GM21737 (cell line): ENCODE results near the gene FOXF2.

Source experiments
- ATAC-seq: cut with Tn5 transposase; IDR thresholded peaks from one replicate; pipeline ENCODE4 v1.9.1; 2021; ENCODE audit warnings: mild to moderate bottlenecking, moderate library complexity; ENCODE audit not compliant: unreplicated experiment

The FOXF2 gene

DNA sequence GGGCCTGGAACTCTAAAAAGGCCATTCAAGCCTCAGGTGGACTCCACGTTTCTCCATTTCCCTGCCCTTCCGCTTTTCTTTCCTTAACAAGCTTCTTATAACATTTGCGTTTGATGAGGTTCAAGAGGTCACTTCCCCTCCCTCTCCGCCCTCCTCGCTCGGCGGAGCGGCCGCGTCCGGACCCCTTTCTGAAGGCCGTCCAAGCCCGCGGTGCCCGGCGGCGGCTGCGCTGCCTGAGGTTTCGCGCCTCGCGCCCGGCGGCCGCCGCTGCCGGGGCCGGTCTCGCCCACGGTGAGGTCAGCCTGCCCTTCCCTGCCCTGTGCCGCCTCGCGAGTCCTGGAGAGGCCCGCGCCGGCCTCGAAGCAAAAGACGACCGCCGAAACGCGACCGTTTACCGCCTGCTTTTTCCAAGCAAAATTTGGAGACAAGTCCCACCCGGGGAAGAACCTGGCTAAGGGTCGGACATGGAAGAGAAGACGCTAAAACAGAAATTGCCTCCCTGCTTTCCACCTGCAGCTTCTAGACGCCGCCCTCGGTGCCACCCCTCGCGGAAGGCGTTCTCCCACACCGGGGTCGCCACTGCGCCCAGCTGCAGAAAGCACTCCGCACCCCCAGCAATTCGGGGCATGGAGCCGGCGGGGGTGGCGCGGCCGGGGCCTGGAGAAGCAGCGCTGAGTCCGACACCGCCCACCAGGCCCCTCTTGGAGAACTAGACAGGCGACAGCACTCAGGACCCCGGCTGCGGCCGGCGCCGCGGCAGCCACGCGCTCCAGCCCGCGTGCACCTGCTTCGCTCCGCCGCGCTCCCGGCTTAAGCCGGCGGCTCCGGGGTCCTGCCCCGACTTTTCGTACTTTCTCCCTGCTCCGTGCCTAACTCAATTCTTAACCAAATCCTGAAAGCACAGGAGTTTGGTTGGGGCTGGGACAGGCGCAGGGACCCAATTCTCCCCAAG, 11.0 kb upstream of the FOXF2 start:
- ATAC-seq: no peak

DNA sequence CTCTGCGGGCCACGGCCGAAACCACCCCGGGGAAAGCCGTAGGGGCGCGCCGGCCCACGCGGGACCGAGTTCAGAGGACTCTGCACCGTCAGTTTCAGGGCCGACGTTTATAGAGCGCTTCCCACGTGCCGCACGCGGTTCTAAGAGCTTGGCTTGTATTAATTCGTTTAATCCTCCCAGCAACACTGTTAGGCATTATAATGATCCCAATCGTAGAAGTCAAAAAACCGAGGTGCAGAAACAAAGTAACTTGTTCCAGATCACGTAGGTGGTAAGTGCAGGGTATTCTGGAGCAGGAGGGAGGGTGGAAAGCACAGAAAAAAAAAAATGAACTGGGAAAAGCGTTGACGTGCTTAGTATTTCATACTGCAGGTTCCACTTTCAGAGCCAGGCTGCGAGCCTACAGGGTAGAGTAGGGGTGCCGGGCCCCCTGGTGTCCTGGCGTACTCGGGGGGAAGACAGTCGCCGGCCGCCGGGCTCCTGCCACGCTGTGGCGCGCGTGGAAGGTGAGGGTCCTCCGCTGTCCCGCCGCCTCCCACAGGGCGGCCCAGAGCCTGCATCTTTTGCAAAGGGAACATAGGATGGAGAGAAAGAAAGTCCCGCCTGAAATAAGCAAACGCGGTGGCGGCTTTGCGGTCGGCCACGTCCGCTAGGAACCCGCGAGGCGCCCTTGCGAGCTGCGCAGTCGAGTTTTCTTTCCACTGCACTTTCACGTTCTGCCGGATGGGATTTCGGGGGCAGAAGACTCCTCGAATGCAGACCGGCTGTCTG, 10.2 kb upstream of the FOXF2 start:
- no peak for ATAC-seq

DNA sequence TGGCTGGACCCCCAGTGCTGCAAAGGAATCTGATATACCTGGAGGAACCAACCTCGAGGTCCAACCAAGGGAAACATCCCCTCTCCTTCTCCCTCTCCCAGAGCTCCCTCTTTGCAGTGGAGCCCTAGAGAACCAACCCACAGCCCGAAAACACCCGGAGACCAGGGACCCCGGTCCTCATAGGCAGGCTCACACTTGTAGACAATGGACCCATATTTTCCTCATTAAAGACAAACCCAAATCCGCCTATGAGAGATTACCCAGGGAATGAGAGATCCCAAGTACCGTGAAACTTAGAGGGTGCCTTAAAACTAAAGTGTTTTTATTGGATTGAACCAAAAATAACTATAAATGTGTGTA, 9.6 kb upstream of the FOXF2 start:
- ATAC-seq: no peak

DNA sequence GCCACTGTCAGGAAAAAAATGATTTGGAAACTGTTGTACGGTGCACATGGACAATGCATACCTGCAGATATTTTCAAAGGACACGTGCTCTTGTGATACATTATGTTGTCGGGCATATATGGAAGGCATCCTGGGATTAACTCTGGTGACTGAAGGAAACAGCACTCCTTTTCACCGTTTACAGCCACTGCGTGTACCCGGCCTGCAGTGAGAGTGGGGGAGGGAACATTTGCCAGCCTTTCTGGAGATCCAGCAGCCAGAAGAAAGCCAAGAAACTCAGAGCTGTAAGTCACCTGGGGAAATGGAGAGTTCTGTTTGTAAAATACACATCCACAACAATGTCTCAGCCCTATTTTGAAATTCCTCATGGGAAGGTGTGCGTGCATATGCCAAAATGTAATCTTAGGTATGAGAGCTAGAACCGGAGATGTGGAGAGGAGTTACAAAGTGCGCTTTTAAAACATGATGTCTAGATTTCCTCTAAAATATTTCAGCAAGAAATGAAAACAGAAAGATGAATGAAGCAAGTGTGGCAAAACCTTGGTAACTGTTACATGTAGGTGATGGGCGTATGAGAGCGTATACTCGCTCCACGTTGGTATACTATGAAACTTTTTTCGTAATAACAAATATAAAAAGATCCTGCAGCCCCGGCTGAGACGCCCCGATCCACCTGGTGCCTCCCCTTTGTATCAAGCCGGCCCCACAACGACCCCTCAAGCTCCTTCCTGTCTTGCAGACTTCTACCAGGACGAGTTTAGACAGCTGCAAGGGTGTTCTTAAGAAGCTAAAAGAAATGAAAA, 8.6 kb upstream of the FOXF2 start:
- no peak for ATAC-seq

DNA sequence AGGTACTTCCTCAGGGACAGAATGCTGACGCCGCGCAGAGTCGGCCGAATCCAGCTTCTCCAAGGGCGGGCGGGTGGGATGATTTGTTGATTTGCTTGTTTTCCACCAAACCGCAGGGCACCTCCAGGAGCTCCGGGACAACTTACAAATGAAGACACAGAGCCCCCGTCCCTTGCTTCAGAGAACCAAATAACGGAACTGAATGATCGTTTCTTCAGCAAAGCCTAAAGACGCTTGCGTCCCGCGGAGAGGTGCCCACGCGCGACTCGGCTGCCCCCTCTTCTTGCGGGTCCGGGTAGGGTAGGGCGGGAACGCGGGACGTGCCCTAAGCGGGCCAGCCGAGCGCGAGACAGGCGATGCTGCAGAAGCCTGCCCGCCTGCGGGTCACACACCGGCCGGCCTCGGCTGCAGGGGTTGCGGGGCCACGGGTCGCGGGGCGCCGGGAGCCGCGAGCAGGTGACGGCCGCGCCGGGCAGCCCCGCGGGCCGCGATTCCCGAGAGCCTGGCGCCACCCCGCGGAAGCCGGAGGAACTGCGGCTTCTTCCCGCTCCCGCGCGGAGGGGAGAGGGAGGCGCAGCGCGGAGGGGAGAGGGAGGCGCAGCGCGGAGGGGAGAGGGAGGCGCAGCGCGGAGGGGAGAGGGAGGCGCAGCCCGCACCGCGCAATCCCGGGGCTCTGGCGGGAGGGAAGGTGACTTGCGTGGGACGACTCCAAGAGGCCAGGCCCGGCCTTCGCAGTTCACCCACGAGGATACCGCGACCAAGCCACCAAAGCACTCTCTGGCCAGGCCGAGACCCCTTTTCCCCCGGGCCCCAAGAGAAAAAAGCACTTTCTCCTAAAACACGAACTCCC, 7.7 kb upstream of the FOXF2 start:
- no peak for ATAC-seq

DNA sequence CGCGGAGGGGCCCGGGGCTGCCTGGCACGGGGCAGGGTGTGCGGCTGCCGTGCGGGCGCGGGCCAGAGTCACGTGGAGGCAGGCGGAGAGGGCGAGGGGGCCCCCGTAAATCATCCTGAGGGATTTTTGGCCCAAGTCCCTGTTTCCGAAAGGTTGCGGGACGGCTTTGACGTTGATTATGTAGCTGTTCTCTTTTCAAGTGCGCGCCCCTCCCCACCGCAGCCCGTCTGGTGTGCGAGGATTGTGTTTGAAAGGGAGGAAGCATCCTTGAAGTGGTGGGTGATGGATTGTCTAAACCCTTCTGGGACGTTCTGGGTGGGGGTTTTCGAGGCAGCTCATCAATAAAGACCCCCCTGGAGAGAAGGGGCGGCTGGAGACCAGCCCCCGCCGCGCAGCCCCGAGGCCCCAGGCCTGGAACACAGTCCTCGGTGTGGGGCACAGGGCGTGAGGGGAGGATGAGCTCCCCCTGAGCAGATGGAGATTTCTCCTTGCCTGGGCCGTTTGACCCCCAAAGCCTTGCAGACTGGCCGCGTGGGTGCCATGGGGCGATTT, 7.0 kb upstream of the FOXF2 start:
- no peak for ATAC-seq

DNA sequence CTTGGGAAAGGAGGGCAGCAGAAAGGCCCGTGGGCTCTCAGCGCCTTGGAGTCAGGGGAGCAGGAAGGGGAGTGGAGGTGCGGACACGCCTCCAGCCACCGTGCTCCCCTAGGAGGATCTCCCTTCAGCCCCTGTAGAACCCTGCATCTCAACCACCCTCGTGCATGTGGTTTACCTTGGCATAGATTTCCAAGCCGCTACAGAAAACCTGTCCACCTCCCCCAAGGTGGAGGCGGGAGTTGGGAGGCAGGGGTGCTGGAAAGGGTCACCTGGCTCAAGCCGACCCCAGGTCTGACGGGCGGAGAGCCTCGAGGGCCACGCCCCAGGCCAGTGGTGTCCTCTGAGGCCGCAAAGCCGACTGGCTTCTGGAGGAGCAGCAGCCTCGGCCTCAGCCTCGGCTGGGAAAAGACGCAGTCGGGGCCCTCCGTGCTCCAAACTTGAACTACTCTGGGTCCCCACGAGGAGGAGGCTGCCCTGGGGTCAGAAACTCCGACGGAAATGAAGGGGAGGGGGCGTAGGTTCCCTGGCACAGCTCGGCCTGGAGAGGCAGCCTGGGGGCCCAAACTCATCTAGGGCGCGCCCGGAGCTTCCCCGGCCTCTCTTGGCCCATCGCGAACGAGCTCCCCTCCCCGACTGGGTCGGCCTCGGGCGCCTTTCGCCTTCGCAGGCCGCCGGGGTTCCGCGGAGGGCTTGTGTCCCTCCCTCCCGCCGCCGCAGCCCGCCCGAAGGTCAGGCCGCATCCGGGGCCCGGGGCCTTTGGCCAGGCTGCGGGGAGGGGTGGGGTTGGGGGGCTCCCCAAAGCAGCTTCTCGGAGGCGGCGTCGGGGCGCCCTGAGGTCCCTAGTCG, 6.3 kb upstream of the FOXF2 start:
- no peak for ATAC-seq

DNA sequence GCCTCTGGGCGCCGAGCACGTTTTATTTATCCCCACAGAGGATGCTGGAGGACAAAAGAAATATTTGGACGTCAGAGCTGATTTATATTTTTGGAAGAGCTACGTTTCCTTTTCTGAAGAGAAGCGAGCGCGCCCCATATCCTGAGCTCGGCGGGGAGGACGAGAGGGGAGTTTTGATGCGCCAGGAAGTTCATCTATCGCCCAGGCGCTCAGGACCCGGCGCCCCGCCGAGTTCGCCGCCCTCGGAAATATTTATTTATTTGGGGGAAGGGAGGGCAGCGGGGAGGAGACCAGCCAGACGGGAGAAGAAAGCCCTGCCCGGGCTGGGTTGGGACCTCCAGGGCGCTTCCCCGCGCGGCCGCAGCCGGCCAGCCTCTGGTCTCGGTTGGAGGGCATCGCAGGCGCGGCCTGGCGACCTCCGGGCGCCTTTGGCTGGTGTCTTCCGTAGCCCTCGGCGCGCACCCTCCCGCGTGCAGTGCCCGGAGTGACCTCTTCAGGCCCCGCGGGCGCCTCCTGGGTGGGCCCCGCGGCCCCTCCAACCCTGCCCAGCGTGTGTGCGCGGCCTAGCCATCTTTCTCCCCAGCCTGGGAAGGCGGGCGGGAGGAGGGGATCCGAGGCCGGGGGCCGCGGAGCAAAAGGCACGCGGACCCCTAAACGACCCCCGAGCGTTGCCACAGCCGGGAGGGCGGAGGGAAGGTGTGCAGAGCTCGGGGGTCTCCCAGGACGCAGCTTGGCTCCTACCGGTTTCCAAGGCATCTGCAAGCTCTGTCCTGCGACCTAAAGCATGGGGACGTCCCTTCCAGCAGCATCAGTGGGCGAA, 5.4 kb upstream of the FOXF2 start:
- ATAC-seq: no peak

DNA sequence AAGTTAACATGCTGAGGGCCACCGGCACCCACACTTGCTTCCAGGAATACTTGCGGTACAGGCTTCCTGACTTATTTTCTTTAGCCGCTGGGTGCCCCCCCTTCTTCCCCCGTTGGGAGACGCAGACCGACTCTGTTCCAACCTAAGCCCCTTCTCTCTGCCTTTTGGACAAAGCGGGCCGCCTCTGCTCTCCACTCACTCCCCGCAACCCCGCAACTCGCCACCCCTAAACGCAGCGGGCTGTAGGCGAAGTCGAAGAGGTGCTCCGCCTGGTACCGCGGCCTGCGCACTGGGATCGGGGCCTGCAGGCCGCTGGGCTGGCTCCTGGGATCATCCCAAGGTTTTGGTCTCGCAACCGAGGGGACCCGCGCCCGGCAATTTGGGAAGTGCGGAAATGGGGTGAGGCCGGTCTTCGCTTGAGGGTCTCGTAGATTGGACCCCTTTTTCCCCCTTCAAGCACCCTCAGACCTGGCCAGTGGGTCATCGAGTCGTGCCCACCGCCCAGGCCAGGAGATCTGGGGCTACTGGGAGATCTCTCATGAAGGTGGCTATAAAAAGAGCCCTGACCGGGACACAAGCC, 4.7 kb upstream of the FOXF2 start:
- no peak for ATAC-seq

DNA sequence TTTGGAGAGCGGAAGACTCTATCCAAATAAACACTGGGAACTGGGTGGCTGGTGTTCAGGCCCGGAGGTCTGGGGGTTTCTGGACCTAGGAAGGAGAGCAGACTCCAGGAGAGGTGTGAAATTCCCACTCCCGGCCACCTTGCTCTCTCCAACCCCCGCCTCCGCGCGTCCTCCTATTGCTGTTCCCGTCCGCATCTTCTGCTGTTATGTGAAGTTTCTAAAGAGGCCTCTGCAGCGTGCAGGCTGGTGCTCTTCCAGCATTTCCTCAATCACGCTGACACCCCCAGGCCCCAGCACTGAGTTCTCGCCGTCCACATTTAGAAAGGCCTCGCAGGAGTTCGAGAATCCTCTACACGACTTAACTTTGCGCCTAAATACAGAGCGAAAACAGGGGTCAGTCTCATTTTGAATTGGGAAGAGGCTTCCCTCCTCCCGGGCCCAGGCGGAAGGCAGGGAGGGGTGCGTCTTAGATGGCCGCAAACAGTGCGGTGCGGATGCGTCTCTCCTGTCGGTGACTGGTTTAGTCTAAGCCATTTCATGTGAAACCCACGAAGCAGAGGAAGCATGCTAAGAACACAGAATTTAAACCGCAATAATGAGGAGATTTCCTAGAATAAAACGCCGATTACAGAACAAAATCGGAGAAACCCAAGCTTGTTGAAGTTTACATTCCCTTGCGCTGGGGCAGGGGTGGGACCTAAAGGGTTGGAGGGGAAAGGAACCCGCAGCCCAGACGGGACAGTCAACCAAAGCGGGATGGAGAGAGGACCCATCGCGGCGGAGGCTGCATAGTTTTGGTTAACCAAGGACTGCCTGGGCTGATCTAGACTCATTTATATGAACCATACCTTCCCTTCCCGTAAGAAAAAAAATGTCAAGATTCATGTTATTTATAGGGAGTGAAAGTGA, 4.0 kb upstream of the FOXF2 start:
- no peak for ATAC-seq

DNA sequence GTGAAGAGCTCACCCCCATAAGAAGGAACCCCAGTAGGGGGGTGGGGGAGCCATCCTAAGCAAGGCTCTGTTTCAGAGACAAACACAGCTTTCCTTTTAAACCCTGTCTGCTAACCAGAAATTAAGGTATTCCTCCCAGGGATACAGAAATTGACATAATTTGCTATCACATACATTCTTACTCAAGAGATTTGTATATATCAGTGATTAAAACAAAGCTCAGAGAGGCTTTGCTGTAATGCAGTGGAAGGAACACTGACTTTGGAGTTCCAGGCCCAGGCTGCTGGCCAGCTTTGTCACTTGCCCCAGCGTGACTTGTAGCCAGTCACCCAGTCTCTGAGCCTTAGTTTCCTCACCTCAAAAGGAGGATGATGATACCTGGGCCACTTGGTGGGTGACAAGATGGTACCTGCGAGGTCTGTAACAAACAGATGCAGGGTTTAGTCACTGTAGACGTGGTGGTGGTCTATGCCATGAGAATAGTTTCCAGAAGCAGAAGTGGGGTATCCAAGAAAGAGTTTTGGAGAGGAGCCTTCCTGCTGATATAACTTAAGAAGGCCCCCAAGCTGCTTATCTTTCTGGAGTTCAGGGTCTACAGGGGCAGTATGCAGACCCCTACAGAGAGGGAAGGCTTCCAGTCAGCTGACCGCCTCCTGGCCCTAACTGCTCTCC, 3.2 kb upstream of the FOXF2 start:
- no peak for ATAC-seq

DNA sequence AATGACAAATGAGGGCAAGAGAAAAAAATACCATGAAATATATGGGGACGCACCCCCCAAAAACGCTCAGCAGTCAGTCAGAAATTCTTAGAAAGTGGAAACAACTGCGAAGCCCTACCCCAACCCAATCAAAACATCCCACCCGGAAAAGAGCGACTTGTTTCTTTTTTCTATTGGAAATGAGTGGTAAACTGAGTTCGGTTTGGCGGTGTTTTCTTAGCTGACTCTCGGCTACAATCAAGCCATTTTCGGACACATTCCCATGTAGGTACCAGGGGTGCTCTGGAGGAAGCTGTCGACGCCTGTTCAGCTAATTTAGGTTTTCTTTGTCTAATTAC, 1.9 kb upstream of the FOXF2 start:
- no peak for ATAC-seq

DNA sequence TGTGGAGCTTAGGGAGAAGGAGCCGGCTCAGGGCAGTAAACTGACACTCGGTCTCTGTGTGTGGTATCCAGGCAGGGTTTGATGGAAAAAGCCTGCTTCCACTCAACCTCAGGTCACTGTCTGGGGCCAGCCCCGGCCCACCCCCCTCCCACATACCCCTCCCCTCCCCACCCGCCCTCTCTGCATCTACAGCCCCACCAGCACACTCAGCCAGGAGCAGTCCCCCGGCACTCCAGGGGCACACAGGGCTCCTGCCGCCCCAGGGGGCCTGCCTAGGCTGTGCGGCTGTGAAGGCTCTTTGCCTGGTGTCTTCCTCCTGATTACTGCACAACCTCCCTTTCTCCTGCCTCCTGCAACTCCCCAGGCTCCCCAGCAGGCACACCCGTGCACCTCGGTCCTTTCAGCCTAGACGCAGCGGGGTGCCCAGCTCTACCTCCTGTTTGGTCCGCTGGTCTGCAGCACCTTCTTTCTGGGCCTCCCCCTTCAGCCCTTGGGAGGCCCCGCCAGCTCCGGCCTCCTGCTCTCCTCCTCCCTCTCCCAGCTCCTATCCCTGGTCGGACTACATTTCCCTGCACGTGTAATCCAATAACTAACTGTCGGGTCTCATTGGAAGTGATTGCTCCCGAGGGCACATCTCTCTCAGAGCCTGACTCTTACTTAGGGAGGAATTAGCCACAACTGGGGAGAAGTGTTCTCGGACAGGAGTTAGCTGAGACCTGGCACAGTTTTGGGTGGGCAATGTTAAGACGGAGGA, 1.3 kb upstream of the FOXF2 start:
- ATAC-seq: no peak

DNA sequence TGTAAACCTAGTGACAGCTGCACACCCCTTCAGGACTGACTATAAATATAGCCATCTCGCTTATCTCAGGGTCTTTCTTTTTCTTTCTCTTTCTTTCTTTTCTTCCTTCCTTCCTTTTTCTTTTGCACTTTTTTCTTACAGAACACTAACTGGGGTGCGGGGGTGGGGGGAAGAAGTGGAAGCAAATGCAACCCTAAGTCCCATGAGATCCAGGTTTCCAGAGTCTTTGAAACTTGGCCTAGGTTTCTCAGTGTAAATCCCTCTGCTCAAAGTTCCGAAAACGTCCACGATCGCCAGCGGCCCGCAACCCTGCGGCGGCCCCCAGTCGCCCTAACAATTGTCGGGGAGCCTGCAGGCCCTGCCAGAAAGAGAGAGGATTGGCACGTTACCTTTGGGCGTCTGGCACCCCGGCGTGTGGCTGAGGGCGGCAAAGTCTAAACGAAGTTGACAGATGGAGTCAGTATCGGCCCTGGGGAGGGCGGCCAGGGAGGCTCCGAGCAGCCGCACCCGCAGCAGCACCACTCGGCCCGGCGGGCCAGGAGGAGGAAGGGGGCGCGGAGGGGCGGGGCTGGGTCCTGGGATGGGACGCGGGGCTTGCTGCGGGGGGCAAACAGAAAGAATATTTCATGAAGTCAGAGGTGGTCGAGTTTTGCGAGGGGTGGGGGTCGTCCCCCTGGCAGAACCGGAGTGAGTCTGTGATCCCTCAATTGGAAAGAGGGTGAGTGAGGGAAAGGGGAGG, 577 bp upstream of the FOXF2 start:
- no peak for ATAC-seq
